GM19395 (cell line): ENCODE results near the gene NKAIN2.

ENCODE experiments used
- ATAC-seq: cut with Tn5 transposase; IDR thresholded peaks from one replicate; pipeline ENCODE4 v1.9.1; 2021; ENCODE audit warnings: mild to moderate bottlenecking, moderate library complexity; ENCODE audit not compliant: unreplicated experiment

NKAIN2 gene

GRCh38 chr6:124738482-124738881, 934.8 kb downstream of the NKAIN2 start:
- ATAC-seq, result no peak

- no peak for ATAC-seq
Observed at GRCh38 chr6:124741341-124741740, 937.7 kb downstream of the NKAIN2 start.

- ATAC-seq, result no peak
Observed at GRCh38 chr6:124742971-124743370, 939.3 kb downstream of the NKAIN2 start.

GRCh38 chr6:124743420-124743819, 939.8 kb downstream of the NKAIN2 start:
- no peak for ATAC-seq

- ATAC-seq, result no peak
Observed at GRCh38 chr6:124747349-124747748, 943.7 kb downstream of the NKAIN2 start.

GRCh38 chr6:124748778-124749177, 945.1 kb downstream of the NKAIN2 start:
- no peak for ATAC-seq

- no peak for ATAC-seq
Observed at GRCh38 chr6:124753001-124753400, 949.3 kb downstream of the NKAIN2 start.

GRCh38 chr6:124753562-124754105, 950.0 kb downstream of the NKAIN2 start:
- no peak for ATAC-seq

GRCh38 chr6:124755321-124755720, 951.7 kb downstream of the NKAIN2 start:
- no peak for ATAC-seq

GRCh38 chr6:124757560-124757959, 953.9 kb downstream of the NKAIN2 start:
- ATAC-seq, result no peak

- ATAC-seq, result no peak
Observed at GRCh38 chr6:124758663-124759062, 955.0 kb downstream of the NKAIN2 start.

GRCh38 chr6:124765280-124765679, 961.6 kb downstream of the NKAIN2 start:
- no peak for ATAC-seq

GRCh38 chr6:124768224-124768623, 964.6 kb downstream of the NKAIN2 start:
- ATAC-seq, result no peak

- ATAC-seq, result no peak
Observed at GRCh38 chr6:124769811-124770544, 966.3 kb downstream of the NKAIN2 start.

GRCh38 chr6:124770784-124771183, 967.1 kb downstream of the NKAIN2 start:
- no peak for ATAC-seq

GRCh38 chr6:124772733-124773319, 969.2 kb downstream of the NKAIN2 start:
- ATAC-seq, result no peak

- ATAC-seq, result no peak
Observed at GRCh38 chr6:124775121-124775520, 971.5 kb downstream of the NKAIN2 start.

- ATAC-seq, result no peak
Observed at GRCh38 chr6:124777863-124778262, 974.2 kb downstream of the NKAIN2 start.

GRCh38 chr6:124780623-124781022, 977.0 kb downstream of the NKAIN2 start:
- ATAC-seq, result no peak

GRCh38 chr6:124783344-124783743, 979.7 kb downstream of the NKAIN2 start:
- no peak for ATAC-seq

GRCh38 chr6:124791156-124791555, 987.5 kb downstream of the NKAIN2 start:
- no peak for ATAC-seq

GRCh38 chr6:124792386-124792785, 988.7 kb downstream of the NKAIN2 start:
- no peak for ATAC-seq
